B cell (primary cell): Measurements from ENCODE around the gene SLC6A18.

Source experiments
- CTCF ChIP-seq: fragments of 200-600 bp; IDR thresholded peaks from one replicate; pipeline ENCODE4 v1.8.0; 2022; ENCODE audit warnings: antibody characterized with exemption, mild to moderate bottlenecking
- EZH2 ChIP-seq: IDR thresholded peaks from 2 replicates; pipeline ENCODE4 v1.6.1; 2012; ENCODE audit warnings: borderline replicate concordance, low read depth, mild to moderate bottlenecking, moderate library complexity, low read length; ENCODE audit not compliant: insufficient read depth, poor library complexity, severe bottlenecking

- TF ChIP-seq EZH2 (no peak), CTCF (no peak)
Observed at GRCh38 chr5:1205255-1206180, 19.7 kb upstream of the SLC6A18 start.
